Heart left ventricle (tissue), 16 donors: ENCODE measurements around the gene PINK1. TPM values are rescaled to one million over a fixed set of nuclear protein-coding genes. Genes with fewer than 3 reads are reported as not detected.

Source experiments
- ATAC-seq, 4 donors: fragments of 200-7000 bp; cut with Tn5 transposase; one replicate each; pipeline ENCODE4 v1.9.1; 2020 to 2022; ENCODE audit warnings: moderate library complexity in 4 of 4, mild to moderate bottlenecking in 3 of 4, moderate number of reproducible peaks in 1 of 4
- DNase-seq, 5 donors: peaks; one replicate each; pipeline ENCODE4 v3.0.0-alpha.2; 2020
- H3K27ac ChIP-seq, 12 donors: fragments of 200-600 bp; sonication (generic) in 4 of 12; one replicate each; pipeline versions ENCODE4 v1.5.0 to v1.8.0; 2016 to 2022; ENCODE audit warnings: mild to moderate bottlenecking in 2 of 12
- H3K27me3 ChIP-seq, 9 donors: fragments of 200-600 bp; sonication (generic) in 2 of 9; one replicate each; pipeline versions ENCODE4 v1.5.1 to v1.8.0; 2016 to 2022; ENCODE audit warnings: mild to moderate bottlenecking in 3 of 9
- H3K36me3 ChIP-seq, 9 donors: fragments of 200-600 bp; sonication (generic) in 2 of 9; one replicate each; pipeline versions ENCODE4 v1.5.0 to v1.8.0; 2018 to 2022; ENCODE audit warnings: mild to moderate bottlenecking in 2 of 9
- H3K4me1 ChIP-seq, 12 donors: fragments of 200-600 bp; sonication (generic) in 4 of 12; one replicate each; pipeline versions ENCODE4 v1.5.0 to v1.8.0; 2016 to 2022; ENCODE audit warnings: mild to moderate bottlenecking in 3 of 12
- H3K4me3 ChIP-seq, 12 donors: fragments of 200-600 bp; sonication (generic) in 4 of 12; one replicate each; pipeline versions ENCODE4 v1.5.0 to v1.8.0; 2017 to 2022; ENCODE audit warnings: mild to moderate bottlenecking in 9 of 12, moderate library complexity in 4 of 12
- H3K9me3 ChIP-seq, 12 donors: fragments of 200-600 bp; sonication (generic) in 4 of 12; one replicate each; pipeline versions ENCODE4 v1.5.0 to v1.8.0; 2016 to 2022; ENCODE audit warnings: mild to moderate bottlenecking in 1 of 12
- CTCF ChIP-seq, 12 donors: fragments of 200-600 bp; sonication (generic) in 4 of 12; IDR thresholded peaks; one replicate each; pipeline versions ENCODE4 v1.5.0 to v1.8.0; 2018 to 2022; ENCODE audit warnings: antibody characterized with exemption in 12 of 12, mild to moderate bottlenecking in 5 of 12
- POLR2A ChIP-seq, 2 donors: fragments of 450-650 bp; IDR thresholded peaks; one replicate each; pipeline ENCODE4 v1.6.1; 2017; ENCODE audit warnings: antibody characterized with exemption in 2 of 2, mild to moderate bottlenecking in 2 of 2, moderate library complexity in 2 of 2
- WGBS, 4 donors: extraction: QIAGEN DNeasy Blood & Tissue Kit in 2 of 4; methylation state at CpG; one replicate each; pipeline versions ENCODE4 v1.1.5 to v1.1.7; 2013 to 2018; 5-methylcytosine and 5-hydroxymethylcytosine counted together
- intact Hi-C, 10 donors: fragments of 100-400 bp; cut with DNase I; formaldehyde crosslinking; loops; one replicate each; pipeline versions ENCODE4 v1.11.1 to v1.14.2; 2022
- polyA plus RNA-seq, 2 donors: library from polyadenylated mRNA; stranded (reverse); fragments of 200-250 nt; gene quantifications; one replicate each; pipeline ENCODE4 v1.2.3, GENCODE V29; 2013
- total RNA-seq, 9 donors: library from RNA; depleted of rRNA in 2 of 9; stranded (reverse); fragments of >200 nt in 2 of 9; fragmentation: NEBNext Ultra II Directional in 3 of 9; extraction: Animal tissue kit (Norgen Biotek cat#: 25700) in 3 of 9; gene quantifications; one replicate each; pipeline versions ENCODE4 v1.1.0 to v1.2.4, GENCODE V29; 2016 to 2023
- donor health status: ischemic (EF 13 %, LVEDD 7.1; RV severe dilation, severe dysfunction).
- donor health status: healthy with polysubstance abuse.
- donor health status: DM: no; HTN: yes; CAD: no.
- donor health status: DM: no; HTN: no; CAD: no.
- donor health status: ischemic (EF 25% LVEDD 6.9; RV normal size, moderate dysfunction).
- donor health status: ischemic (EF 25% LVEDD 5.7; RV mildly dilated, moderate dysfunction).
- donor health status: healthy.
- donor health status: DM: yes; HTN: yes; CAD: no.
- donor health status: ischemic (EF 35%, LVEDD 5.7; RV mildly dilated, moderate dysfunction).
- donor health status: nonischemic (EF 11% LVEDD 7.7; RV severe dilation, severe dysfunction).
- donor health status: DM: yes; HTN: yes; CAD: no.
- donor health status: PGD.
- donor health status: ischemic (EF 29% LVEDD 5.4; RV normal size, mild dysfunction).
- donor health status: nonischemic (EF 23%, LVEDD 6.1; RV moderate dilation, normal function).

PINK1 gene
- total and polyA plus RNA-seq, 11 donors: 147 to 418 (median 258) TPM

- Histone ChIP-seq H3K27ac (no peak overlapping the region), H3K4me3 (no peak overlapping the region), H3K27me3 (no peaks in the 10 kb centered on the region), H3K36me3 (peaks cover 0 to 100% (median 92%) of the 10 kb centered on the region in 9 donors), H3K9me3 (no peaks in the 10 kb centered on the region), H3K4me1 (peaks cover 0 to 3% (median 0%) of the 10 kb centered on the region in 12 donors)
- DNase-seq: no peak
- no peak for TF ChIP-seq POLR2A (IDR thresholded peaks at IDR 0.05)
- TF ChIP-seq CTCF (IDR thresholded peaks at IDR 0.05): no peak
- intact Hi-C loops: loop anchor here in 1 of 10 donors (5.0 kb wide), 2 partner anchors 67 to 122 kb away; no protein-coding TSS in a partner anchor
- no peak for ATAC-seq
- WGBS, 4 donors: 89 to 92% (median 91%) methylated on average over 13 of the region's 13 CpGs
Measured at GRCh38 chr1:20644416-20644815, 11.2 kb downstream of the PINK1 start.

- TF ChIP-seq POLR2A (IDR thresholded peaks at IDR 0.05) (no peak), CTCF (IDR thresholded peaks at IDR 0.05) (no peak)
- WGBS, 4 donors: 79 to 91% (median 86%) methylated on average over 14 of the region's 14 CpGs
- intact Hi-C loops: no loop called here
- Histone ChIP-seq H3K4me1 (no peaks in the 10 kb centered on the region), H3K27me3 (no peaks in the 10 kb centered on the region), H3K36me3 (peaks cover 0 to 100% (median 91%) of the 10 kb centered on the region in 9 donors), H3K9me3 (no peaks in the 10 kb centered on the region), H3K4me3 (no peak overlapping the region), H3K27ac (no peak overlapping the region)
- ATAC-seq: no peak
- DNase-seq: no peak
Measured at GRCh38 chr1:20645414-20645813, 12.2 kb downstream of the PINK1 start.

- intact Hi-C loops: no loop called here
- Histone ChIP-seq H3K27ac (no peak overlapping the region), H3K4me3 (no peak overlapping the region), H3K36me3 (peaks cover 3 to 100% (median 91%) of the 10 kb centered on the region in 9 donors), H3K4me1 (no peaks in the 10 kb centered on the region), H3K9me3 (no peaks in the 10 kb centered on the region), H3K27me3 (no peaks in the 10 kb centered on the region)
- TF ChIP-seq CTCF (IDR thresholded peaks at IDR 0.05) (no peak), POLR2A (IDR thresholded peaks at IDR 0.05) (no peak)
- WGBS, 4 donors: 87 to 93% (median 92%) methylated on average over 9 to 13 of the region's 13 CpGs
- DNase-seq (no peak), ATAC-seq (no peak)
Measured at GRCh38 chr1:20648438-20648837, 15.2 kb downstream of the PINK1 start.

GRCh38 chr1:20648946-20649345 lies 15.7 kb downstream of the PINK1 start:
- no peak overlapping the region for H3K27ac ChIP-seq
- no peaks in the 10 kb centered on the region for H3K9me3 ChIP-seq
- no peak for TF ChIP-seq CTCF (IDR thresholded peaks at IDR 0.05)
- no peak for TF ChIP-seq POLR2A (IDR thresholded peaks at IDR 0.05)
- 91 to 98% (median 94%) methylated on average over 4 to 15 of the region's 15 CpGs for WGBS, 4 donors
- no peaks in the 10 kb centered on the region for H3K4me1 ChIP-seq
- DNase-seq (no peak), ATAC-seq (no peak)
- H3K36me3 ChIP-seq: peaks cover 3 to 100% (median 91%) of the 10 kb centered on the region in 9 donors
- intact Hi-C loops: no loop called here
- no peak overlapping the region for H3K4me3 ChIP-seq
- no peaks in the 10 kb centered on the region for H3K27me3 ChIP-seq
